Esophagus muscularis mucosa (tissue), 3 donors: ENCODE measurements around the gene MYL3.

ENCODE experiments used
- CTCF ChIP-seq, 3 experiments: fragments of 200-600 bp in 2 of 3; fragments of 450-650 bp in 1 of 3; sonication (generic) in 2 of 3; IDR thresholded peaks; one replicate each; pipeline ENCODE4 v1.5.1; 2017 to 2019; ENCODE audit warnings: antibody characterized with exemption in 3 of 3, mild to moderate bottlenecking in 2 of 3, moderate library complexity in 1 of 3
- EP300 ChIP-seq: sonication (generic); formaldehyde crosslinking; IDR thresholded peaks from one replicate; pipeline ENCODE4 v1.6.1; 2017; ENCODE audit warnings: antibody characterized with exemption

GRCh38 chr3:46812237-46812791 is 50.9 kb downstream of the MYL3 start:
- TF ChIP-seq CTCF (IDR thresholded peaks at IDR 0.05) = no peak
- TF ChIP-seq EP300 = no peak
